ENCODE results near the gene RPS6KC1. TPM values are rescaled to one million over a fixed set of nuclear protein-coding genes. Genes with fewer than 3 reads are reported as not detected.
A peak's percentile ranks its signal among the peaks of the same experiment; 100 is the strongest.

RPS6KC1 gene
- total and polyA plus RNA-seq, 9 of the 15 experiments (the other 6 are each of a cell fraction or from before 2014, with no cell fraction given): 4.3 to 34.6 (median 20.9) TPM

DNA sequence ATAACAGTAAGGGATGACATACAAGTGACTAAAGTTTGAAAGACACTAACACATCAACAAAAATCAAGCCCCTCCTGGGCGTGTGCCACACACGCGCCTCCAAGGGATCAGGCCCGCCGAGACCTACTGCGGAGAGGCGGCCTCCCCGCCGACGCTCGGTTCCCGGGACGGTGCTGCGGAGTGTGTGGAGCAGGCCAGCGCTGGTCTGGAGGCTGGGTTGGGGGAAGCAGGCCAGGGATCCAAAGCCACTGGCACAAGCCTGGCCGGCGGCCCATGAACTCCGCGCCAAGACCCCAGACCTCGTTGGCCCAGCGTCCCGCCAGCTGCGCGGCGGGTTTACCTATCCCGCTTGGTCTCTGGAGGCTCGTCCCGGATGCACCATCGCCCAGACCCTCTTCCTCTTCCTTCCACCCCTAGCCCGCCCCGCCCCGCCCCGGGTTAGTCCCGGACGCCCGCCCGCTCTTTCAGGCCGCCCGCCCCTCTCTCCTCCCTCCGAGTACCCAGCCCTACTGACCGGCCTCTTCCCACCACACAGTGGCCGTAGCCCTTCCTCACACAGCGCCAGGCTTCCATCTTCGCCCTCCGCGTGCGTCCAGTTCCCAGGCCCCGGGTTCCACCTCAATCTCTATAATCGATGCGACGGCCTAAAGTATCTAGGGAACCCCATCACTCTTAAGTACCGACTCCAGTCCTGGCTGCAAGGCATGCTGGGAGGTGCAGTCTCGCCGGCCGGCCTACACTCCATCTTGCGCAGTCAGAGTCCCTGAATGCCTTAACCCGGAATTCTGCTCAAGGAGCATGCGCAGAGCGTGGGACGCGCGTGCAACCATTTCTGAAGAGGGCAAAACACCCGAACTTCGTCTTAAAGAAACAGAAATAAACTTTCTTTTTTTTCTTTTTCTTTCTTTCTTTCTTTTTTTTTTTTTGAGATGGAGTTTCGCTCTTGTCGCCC, 35.7 kb upstream of the RPS6KC1 start, which contains the start of gene ANGEL2 (continued):
- TF ChIP-seq, protein P1, sequence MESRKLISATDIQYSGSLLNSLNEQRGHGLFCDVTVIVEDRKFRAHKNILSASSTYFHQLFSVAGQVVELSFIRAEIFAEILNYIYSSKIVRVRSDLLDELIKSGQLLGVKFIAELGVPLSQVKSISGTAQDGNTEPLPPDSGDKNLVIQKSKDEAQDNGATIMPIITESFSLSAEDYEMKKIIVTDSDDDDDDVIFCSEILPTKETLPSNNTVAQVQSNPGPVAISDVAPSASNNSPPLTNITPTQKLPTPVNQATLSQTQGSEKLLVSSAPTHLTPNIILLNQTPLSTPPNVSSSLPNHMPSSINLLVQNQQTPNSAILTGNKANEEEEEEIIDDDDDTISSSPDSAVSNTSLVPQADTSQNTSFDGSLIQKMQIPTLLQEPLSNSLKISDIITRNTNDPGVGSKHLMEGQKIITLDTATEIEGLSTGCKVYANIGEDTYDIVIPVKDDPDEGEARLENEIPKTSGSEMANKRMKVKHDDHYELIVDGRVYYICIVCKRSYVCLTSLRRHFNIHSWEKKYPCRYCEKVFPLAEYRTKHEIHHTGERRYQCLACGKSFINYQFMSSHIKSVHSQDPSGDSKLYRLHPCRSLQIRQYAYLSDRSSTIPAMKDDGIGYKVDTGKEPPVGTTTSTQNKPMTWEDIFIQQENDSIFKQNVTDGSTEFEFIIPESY (CRISPR knock-in tag; IDR thresholded peaks at IDR 0.05): no peak
- TF ChIP-seq, protein P2, sequence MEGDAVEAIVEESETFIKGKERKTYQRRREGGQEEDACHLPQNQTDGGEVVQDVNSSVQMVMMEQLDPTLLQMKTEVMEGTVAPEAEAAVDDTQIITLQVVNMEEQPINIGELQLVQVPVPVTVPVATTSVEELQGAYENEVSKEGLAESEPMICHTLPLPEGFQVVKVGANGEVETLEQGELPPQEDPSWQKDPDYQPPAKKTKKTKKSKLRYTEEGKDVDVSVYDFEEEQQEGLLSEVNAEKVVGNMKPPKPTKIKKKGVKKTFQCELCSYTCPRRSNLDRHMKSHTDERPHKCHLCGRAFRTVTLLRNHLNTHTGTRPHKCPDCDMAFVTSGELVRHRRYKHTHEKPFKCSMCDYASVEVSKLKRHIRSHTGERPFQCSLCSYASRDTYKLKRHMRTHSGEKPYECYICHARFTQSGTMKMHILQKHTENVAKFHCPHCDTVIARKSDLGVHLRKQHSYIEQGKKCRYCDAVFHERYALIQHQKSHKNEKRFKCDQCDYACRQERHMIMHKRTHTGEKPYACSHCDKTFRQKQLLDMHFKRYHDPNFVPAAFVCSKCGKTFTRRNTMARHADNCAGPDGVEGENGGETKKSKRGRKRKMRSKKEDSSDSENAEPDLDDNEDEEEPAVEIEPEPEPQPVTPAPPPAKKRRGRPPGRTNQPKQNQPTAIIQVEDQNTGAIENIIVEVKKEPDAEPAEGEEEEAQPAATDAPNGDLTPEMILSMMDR (IDR thresholded peaks at IDR 0.05 in 2 of 3, conservative IDR thresholded peaks at IDR 0.05 in 1 of 3; ENCODE audit: insufficient read depth in 2 of 3, low read depth in 1 of 3, low read length in 3 of 3): no peak
- TF ChIP-seq CBFA2T3 (IDR thresholded peaks at IDR 0.05) (no peak), ELF4 (CRISPR knock-in tag; IDR thresholded peaks at IDR 0.05) (no peak), ELK1 (CRISPR knock-in tag; IDR thresholded peaks at IDR 0.05) (no peak), RBM14 (IDR thresholded peaks at IDR 0.05; ENCODE audit: borderline replicate concordance, insufficient read depth, low read depth, low read length) (0 out of 2 replicates have a peak, but pooled peaks have one; percentile 31), HDAC8 (tag; IDR thresholded peaks at IDR 0.05) (no peak), ZFX (CRISPR knock-in tag; IDR thresholded peaks at IDR 0.05) (peak; percentile 97), CBX8 (IDR thresholded peaks at IDR 0.05; ENCODE audit: borderline replicate concordance, extremely low read depth, low read depth, low read length, poor library complexity, severe bottlenecking) (no peak), ZNF695 (CRISPR knock-in tag; IDR thresholded peaks at IDR 0.05) (no peak), ZNF398 (CRISPR knock-in tag; IDR thresholded peaks at IDR 0.05) (no peak), RBM39 (optimal IDR thresholded peaks at IDR 0.05; ENCODE audit: low read depth, low read length) (no peak), NFATC3 (IDR thresholded peaks at IDR 0.05) (no peak), THRB (CRISPR knock-in tag; conservative IDR thresholded peaks at IDR 0.05) (peak; percentile 58; the same call in 1 of the 2 replicates), CBX5 (IDR thresholded peaks at IDR 0.05; ENCODE audit: borderline replicate concordance, low read depth) (peak; percentile 60; the same call in 1 of the 2 replicates), PTBP1 (IDR thresholded peaks at IDR 0.05; ENCODE audit: low read depth, low read length) (no peak)
- TF ChIP-seq, protein P3, sequence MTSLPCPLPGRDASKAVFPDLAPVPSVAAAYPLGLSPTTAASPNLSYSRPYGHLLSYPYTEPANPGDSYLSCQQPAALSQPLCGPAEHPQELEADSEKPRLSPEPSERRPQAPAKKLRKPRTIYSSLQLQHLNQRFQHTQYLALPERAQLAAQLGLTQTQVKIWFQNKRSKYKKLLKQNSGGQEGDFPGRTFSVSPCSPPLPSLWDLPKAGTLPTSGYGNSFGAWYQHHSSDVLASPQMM (CRISPR knock-in tag; IDR thresholded peaks at IDR 0.05): no peak

All from K562 (cell line).